Fibroblast of the aortic adventitia (primary cell): Measurements from ENCODE around the gene RNPEPL1. TPM values are rescaled to one million over a fixed set of nuclear protein-coding genes. Genes with fewer than 3 reads are reported as not detected.
"Not testable (repeated sequence)": the region's sequence is repeated elsewhere in the genome, so short reads cannot be mapped to it uniquely, and the experiment has no call there.

Source experiments
- DNase-seq: peaks from one replicate; pipeline ENCODE4 v3.0.0-alpha.2; 2010; ENCODE audit warnings: low read depth
- H3K4me3 ChIP-seq: 2 replicates; pipeline ENCODE4 v1.5.1; 2011; ENCODE audit warnings: low read depth, mild to moderate bottlenecking, control low read depth, low read length, moderate library complexity
- total RNA-seq: library from RNA; depleted of rRNA; stranded (reverse); fragments of >200 nt; gene quantifications from 2 replicates; pipeline ENCODE4 v1.2.3, GENCODE V29; 2012; ENCODE audit warnings: low replicate concordance
- TF ChIP-seq, protein P1 (sequence below): IDR thresholded peaks from 2 replicates; pipeline ENCODE4 v1.5.1; 2011; ENCODE audit warnings: mild to moderate bottlenecking, low read length, control low read depth, inconsistent platforms; ENCODE audit not compliant: insufficient read depth

Gene RNPEPL1
- total RNA-seq, 1 donor = 12.7 TPM

DNA sequence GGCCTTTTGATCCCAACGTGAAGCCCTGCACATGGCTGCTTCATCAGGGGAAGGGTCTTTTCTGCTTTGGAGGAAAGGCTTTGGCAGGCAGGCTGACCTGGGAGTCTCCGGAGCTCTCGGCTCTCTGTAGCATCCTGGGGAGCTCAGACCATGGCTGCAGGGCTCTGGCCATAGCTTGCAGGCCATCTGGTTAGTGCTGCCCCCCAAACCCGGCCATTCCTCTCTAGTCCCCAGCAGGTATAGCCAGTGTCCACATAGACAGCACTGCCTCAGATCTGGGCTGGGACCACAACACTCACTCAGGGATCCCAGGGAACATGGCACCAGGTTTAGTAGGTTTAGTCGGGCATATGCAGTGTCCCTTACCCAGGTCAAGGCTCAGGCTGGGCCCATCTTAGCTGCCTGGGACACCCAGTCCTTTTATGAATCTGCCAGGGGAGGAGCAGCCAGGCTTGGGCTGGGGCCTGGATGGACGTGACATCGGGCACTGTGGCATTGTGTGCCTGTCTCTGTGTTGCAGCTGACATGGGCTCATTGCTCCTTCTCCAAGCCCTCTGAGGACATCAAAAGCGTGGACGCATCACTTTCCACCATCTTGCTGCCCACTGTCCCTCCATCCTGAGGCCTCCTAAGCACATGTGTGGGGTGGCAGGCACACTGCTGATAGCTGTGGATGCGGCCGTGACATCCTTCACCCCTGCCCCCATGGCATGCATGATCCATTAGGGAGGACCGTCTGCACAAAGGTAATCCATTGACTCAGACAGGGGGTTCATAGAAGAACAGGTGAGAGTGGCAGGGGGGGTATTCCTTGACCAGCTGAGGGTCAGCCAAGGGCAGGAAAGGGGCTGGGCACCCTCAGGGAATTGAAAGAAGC, 37.8 kb downstream of the RNPEPL1 start:
- no peak for DNase-seq
- TF ChIP-seq, protein P1, sequence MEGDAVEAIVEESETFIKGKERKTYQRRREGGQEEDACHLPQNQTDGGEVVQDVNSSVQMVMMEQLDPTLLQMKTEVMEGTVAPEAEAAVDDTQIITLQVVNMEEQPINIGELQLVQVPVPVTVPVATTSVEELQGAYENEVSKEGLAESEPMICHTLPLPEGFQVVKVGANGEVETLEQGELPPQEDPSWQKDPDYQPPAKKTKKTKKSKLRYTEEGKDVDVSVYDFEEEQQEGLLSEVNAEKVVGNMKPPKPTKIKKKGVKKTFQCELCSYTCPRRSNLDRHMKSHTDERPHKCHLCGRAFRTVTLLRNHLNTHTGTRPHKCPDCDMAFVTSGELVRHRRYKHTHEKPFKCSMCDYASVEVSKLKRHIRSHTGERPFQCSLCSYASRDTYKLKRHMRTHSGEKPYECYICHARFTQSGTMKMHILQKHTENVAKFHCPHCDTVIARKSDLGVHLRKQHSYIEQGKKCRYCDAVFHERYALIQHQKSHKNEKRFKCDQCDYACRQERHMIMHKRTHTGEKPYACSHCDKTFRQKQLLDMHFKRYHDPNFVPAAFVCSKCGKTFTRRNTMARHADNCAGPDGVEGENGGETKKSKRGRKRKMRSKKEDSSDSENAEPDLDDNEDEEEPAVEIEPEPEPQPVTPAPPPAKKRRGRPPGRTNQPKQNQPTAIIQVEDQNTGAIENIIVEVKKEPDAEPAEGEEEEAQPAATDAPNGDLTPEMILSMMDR = no peak
- H3K4me3 ChIP-seq = no peak overlapping the region

DNA sequence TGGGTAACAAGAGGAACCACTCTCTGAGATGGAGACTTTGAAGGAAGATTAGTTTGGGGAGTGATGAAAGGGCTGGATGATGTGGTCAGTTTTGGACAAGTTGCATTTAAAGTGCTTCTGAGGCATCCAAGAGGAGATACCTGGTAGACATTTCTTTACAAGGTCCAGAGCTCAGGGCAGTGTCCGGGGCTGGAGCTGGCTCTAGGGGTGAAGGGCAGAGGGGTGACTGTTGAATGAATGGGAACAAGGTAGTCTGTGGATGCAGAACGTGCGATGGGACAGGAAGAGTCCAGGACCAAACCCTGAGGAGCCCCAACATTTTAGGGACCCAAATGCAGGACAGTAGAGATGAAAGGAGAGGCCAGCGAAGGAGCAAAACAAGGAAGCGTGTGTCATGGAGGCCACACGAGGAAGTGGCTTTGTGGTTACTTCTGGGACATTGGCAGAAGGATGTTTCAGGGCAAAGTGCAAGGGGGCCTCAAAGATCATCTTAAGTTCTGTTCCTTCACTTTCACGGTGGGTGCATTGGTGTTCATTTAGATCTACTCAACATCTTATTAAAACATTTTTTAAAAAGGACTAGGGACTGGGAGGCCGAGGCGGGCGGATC, 43.4 kb downstream of the RNPEPL1 start:
- TF ChIP-seq, protein P1 = no peak
- no peak for DNase-seq
- H3K4me3 ChIP-seq = no peak overlapping the region

DNA sequence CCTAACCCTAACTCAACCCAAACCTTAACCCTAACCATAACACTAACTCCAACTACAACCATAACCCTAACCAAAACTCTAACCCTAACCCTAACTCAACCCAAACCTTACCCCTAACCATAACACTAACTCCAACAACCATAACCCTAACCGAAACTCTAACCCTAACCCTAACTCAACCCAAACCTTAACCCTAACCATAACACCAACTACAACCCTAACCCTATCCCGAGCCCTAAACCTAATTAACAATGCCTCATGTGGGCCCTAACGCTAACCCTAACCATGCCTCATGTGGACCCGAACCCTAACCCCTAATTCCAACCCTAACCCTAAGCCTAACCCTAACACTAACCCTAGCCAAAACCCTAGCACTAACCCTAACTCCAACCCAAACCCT, 45.5 kb downstream of the RNPEPL1 start:
- TF ChIP-seq, protein P1 = no peak
- DNase-seq = no peak
- H3K4me3 ChIP-seq = no peak overlapping the region

DNA sequence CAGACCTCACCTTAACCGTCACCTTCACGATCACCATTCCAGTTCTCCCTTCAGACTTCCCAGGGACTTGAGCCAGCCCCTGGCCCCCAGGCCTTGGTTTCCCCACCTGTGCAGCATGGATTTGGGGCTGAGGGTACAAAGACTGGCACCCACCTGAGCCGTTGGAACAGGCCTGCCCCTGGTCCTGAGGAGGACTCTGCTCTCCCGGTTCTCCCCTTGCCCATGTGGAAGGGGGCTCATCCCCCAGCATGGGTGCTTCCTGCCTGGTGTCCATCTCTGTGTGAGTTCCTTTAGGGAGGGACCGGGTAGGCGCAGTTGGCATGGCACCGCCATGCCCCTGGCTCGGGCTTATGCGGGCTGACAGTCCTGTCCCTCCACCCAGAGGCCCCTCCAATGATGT, 46.1 kb downstream of the RNPEPL1 start:
- no peak for DNase-seq
- H3K4me3 ChIP-seq = no peak overlapping the region
- TF ChIP-seq, protein P1 = no peak

DNA sequence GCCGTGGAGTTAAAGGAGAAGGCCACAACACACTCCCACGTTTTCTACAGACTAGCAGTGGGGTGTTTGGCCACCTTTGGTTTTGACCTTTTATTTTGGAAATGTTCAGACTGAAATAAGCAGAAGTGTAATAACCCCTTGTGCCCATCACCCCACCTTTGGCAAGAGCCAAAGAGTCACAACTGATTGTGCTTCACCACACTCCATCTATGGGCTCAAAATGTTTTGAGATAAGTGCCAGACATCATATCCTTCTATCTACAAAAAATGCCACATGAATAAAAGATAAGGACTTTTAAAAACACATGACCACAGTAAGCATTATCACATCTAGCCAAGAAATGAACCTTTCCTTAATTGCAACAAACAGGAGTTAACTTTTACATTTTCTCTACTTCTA, 47.1 kb downstream of the RNPEPL1 start:
- no peak for DNase-seq
- H3K4me3 ChIP-seq = no peak overlapping the region
- TF ChIP-seq, protein P1 = no peak

DNA sequence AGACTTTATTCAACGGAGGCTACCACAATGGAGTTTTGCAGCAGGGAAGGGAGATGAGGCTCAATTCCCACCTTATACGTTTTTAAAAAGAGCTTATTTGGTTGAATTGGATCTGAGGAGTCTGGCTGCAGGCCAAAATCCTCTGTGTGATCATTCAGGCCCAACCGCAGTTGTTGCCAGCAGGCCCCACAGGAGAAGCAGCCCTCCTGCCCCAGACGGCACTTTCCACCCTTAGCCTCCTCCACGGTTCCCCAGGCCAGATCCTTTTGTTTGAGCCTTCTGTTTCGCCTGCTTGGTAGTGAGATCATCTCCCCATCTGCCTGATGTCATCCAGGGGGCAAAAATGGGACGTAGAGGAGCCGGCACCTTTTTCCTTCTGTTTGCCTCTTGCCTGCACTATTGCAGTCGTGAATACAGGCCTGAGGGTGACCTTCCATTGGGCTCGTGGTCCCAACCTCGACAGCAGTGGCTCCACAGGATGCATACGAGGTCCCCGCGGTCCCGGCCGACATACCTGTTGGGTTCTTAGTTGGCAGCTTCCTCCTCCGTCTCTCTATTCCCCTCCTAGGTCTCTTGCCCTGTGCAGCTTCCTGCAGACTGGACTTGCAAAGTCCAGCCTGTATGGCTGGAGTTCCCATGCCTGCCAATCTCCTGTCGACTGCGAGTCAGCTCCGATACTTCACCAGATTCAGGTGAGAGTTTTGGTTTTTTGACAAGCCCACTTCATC, 47.7 kb downstream of the RNPEPL1 start:
- DNase-seq = no peak
- TF ChIP-seq, protein P1 = no peak
- no peak overlapping the region for H3K4me3 ChIP-seq

DNA sequence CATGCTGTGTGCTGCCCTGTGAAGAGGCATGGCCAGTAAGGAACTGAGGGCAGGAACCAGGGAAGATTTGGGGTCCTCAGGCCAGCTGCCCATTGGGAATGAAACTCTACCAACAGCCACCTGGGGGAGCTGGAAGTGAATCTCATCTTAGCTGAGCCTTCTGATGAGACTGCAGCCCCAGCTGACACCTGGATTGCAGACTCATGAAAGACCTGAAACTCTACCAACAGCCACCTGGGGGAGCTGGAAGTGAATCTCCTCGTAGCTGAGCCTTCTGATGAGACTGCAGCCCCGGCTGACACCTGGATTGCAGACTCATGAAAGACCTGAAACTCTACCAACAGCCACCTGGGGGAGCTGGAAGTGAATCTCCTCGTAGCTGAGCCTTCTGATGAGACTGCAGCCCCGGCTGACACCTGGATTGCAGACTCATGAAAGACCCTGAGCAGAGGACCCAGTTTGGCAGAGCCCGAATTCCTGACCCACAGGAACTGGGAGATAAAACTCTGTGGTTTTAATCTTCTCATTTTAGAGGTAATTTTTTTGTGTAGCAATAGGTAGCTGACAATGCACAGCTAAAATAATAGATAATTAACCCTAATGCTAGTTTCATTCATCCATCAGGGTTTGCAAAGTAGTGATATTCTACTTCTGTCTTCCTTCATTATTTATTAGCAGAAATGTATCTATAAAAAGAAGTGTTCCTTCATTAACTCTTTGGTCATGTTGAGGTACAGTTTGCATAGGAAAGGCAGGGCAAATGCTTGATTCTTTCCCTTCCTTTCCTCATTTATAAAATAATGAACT, 48.8 kb downstream of the RNPEPL1 start:
- not testable (repeated sequence) for H3K4me3 ChIP-seq, DNase-seq
